IMR-90 (cell line): ENCODE data around the gene TEX11. TPM values are rescaled to one million over a fixed set of nuclear protein-coding genes. Genes with fewer than 3 reads are reported as not detected.

Experiments
- ATAC-seq: fragments of 200-7000 bp; cut with Tn5 transposase; 2 replicates; pipeline ENCODE4 v1.9.1; 2020; ENCODE audit warnings: low read depth, mild to moderate bottlenecking, moderate library complexity
- BruUV-seq: library from RNA; stranded (reverse); fragments of 400-500 nt; replicated peaks from 2 replicates; lab custom pipeline; 2021; lab: Mats Ljungman, UMichigan
- CTCF ChIA-PET: fragments of 300-600 bp; formaldehyde crosslinking; extraction: SDS; loops from one replicate; lab custom pipeline; 2021; ENCODE audit warnings: antibody characterized with exemption; lab: Yijun Ruan, JAX
- POLR2A ChIA-PET: fragments of 300-600 bp; sonication (Branson Sonifier 250); formaldehyde crosslinking; loops from one replicate; lab custom pipeline; 2022; ENCODE audit warnings: antibody characterized with exemption; ENCODE audit not compliant: unreplicated experiment; lab: Charles Lee
- DNase-seq: peaks from one replicate; pipeline ENCODE4 v3.0.0; 2013
- H2AFZ ChIP-seq: replicated peaks from 2 replicates; pipeline ENCODE3; 2013; ENCODE audit warnings: low read length, mild to moderate bottlenecking; ENCODE audit not compliant: poor library complexity
- H2AK5ac ChIP-seq: 2 replicates; pipeline ENCODE4 v1.6.1; 2013; ENCODE audit warnings: low read depth, low read length, inconsistent platforms
- H2AK9ac ChIP-seq: replicated peaks from 2 replicates; pipeline ENCODE3; 2013; ENCODE audit warnings: mild to moderate bottlenecking, low read depth, low read length, moderate library complexity; ENCODE audit not compliant: poor library complexity
- H2BK120ac ChIP-seq: 2 replicates; pipeline ENCODE4 v1.6.1; 2013; ENCODE audit warnings: low read depth, low read length, inconsistent platforms
- H2BK15ac ChIP-seq: 3 replicates; pipeline ENCODE4 v1.6.1; 2013; ENCODE audit warnings: low read depth, low read length, inconsistent platforms
- H2BK20ac ChIP-seq: 2 replicates; pipeline ENCODE4 v1.6.1; 2013; ENCODE audit warnings: low read depth, mild to moderate bottlenecking, inconsistent platforms, low read length, moderate library complexity
- H2BK5ac ChIP-seq: 2 replicates; pipeline ENCODE4 v1.6.1; 2013; ENCODE audit warnings: mild to moderate bottlenecking, low read depth, low read length, inconsistent platforms; ENCODE audit not compliant: poor library complexity, severe bottlenecking
- H3K14ac ChIP-seq: replicated peaks from 2 replicates; pipeline ENCODE4 v1.6.1; 2013; ENCODE audit warnings: low read depth, low read length, inconsistent platforms
- H3K18ac ChIP-seq: 2 replicates; pipeline ENCODE4 v1.6.1; 2013; ENCODE audit warnings: low read depth, low read length, control low read depth
- H3K23ac ChIP-seq: 2 replicates; pipeline ENCODE4 v1.6.1; 2013; ENCODE audit warnings: low read depth, low read length, inconsistent platforms
- H3K27ac ChIP-seq: 2 replicates; pipeline ENCODE4 v1.5.1; 2013; ENCODE audit warnings: mild to moderate bottlenecking, control low read depth, low read length; ENCODE audit not compliant: insufficient read depth
- H3K27me3 ChIP-seq: 2 replicates; pipeline ENCODE4 v1.6.1; 2013; ENCODE audit warnings: low read length; ENCODE audit not compliant: control insufficient read depth, insufficient read depth
- H3K36me3 ChIP-seq: 2 replicates; pipeline ENCODE4 v1.6.1; 2013; ENCODE audit warnings: low read length, mixed read lengths; ENCODE audit not compliant: control insufficient read depth, insufficient read depth
- H3K4ac ChIP-seq: 2 replicates; pipeline ENCODE4 v1.6.1; 2013; ENCODE audit warnings: low read depth, low read length, inconsistent platforms
- H3K4me1 ChIP-seq: 2 replicates; pipeline ENCODE4 v1.6.1; 2013; ENCODE audit warnings: low read length, mixed read lengths; ENCODE audit not compliant: control insufficient read depth, insufficient read depth
- H3K4me2 ChIP-seq: 2 replicates; pipeline ENCODE4 v1.6.1; 2013; ENCODE audit warnings: low read depth, mild to moderate bottlenecking, control low read depth, low read length, moderate library complexity
- H3K4me3 ChIP-seq: 2 replicates; pipeline ENCODE4 v1.5.1; 2013; ENCODE audit warnings: low read depth, mild to moderate bottlenecking, control low read depth, low read length, moderate library complexity; ENCODE audit not compliant: insufficient read depth
- H3K56ac ChIP-seq: 2 replicates; pipeline ENCODE4 v1.6.1; 2013; ENCODE audit warnings: low read length, inconsistent platforms; ENCODE audit not compliant: insufficient read depth; ENCODE audit errors: extremely low read depth
- H3K79me1 ChIP-seq, 2 experiments: 2 replicates each; pipeline ENCODE4 v1.6.1; 2013; ENCODE audit warnings: low read length in 2 of 2, inconsistent platforms in 1 of 2, low read depth in 1 of 2
- H3K9ac ChIP-seq: 2 replicates; pipeline ENCODE4 v1.6.1; 2013; ENCODE audit warnings: low read depth, low read length, control low read depth
- H3K9me1 ChIP-seq: 2 replicates; pipeline ENCODE4 v1.6.1; 2013; ENCODE audit warnings: low read length, inconsistent platforms; ENCODE audit not compliant: insufficient read depth
- H3K9me3 ChIP-seq: 2 replicates; pipeline ENCODE4 v1.6.1; 2013; ENCODE audit warnings: low read length; ENCODE audit not compliant: control insufficient read depth, insufficient read depth
- H4K20me1 ChIP-seq: 2 replicates; pipeline ENCODE4 v1.6.1; 2013; ENCODE audit warnings: low read length, inconsistent platforms; ENCODE audit not compliant: insufficient read depth
- H4K5ac ChIP-seq: 2 replicates; pipeline ENCODE4 v1.6.1; 2013; ENCODE audit warnings: mild to moderate bottlenecking, low read depth, low read length, control low read depth
- H4K8ac ChIP-seq, 2 experiments: 2 replicates each; pipeline ENCODE4 v1.6.1; 2013; ENCODE audit warnings: low read depth in 2 of 2, low read length in 2 of 2, control low read depth in 1 of 2, inconsistent platforms in 1 of 2
- H4K91ac ChIP-seq: 2 replicates; pipeline ENCODE4 v1.6.1; 2013; ENCODE audit warnings: low read depth, low read length, inconsistent platforms; ENCODE audit not compliant: insufficient read depth
- BHLHE40 ChIP-seq: fragments of 150-350 bp; IDR thresholded peaks from 2 replicates; pipeline ENCODE4 v1.6.1; 2016; ENCODE audit warnings: mild to moderate bottlenecking, low read depth, low read length
- CEBPB ChIP-seq: IDR thresholded peaks from 2 replicates; pipeline ENCODE4 v1.6.1; 2012; ENCODE audit warnings: low read depth, low read length, improper control_type of control experiment
- CHD1 ChIP-seq: IDR thresholded peaks from 2 replicates; pipeline ENCODE4 v1.6.1; 2012; ENCODE audit warnings: low read depth, low read length, improper control_type of control experiment
- FOS ChIP-seq: fragments of 150-350 bp; IDR thresholded peaks from 2 replicates; pipeline ENCODE4 v1.6.1; 2016; ENCODE audit warnings: low read depth, low read length
- MAFK ChIP-seq: IDR thresholded peaks from 2 replicates; pipeline ENCODE4 v1.6.1; 2012; ENCODE audit warnings: low read depth, low read length, improper control_type of control experiment
- MAZ ChIP-seq: IDR thresholded peaks from 2 replicates; pipeline ENCODE4 v1.6.1; 2012; ENCODE audit warnings: low read depth, mild to moderate bottlenecking, low read length, improper control_type of control experiment, moderate library complexity, borderline replicate concordance
- MXI1 ChIP-seq: IDR thresholded peaks from 2 replicates; pipeline ENCODE4 v1.6.1; 2012; ENCODE audit warnings: low read depth, mild to moderate bottlenecking, low read length, moderate library complexity, borderline replicate concordance
- NFE2L2 ChIP-seq: fragments of 150-350 bp; IDR thresholded peaks from 2 replicates; pipeline ENCODE4 v1.6.1; 2016; ENCODE audit warnings: low read depth, mild to moderate bottlenecking, low read length
- POLR2A ChIP-seq: IDR thresholded peaks from 2 replicates; pipeline ENCODE4 v1.6.1; 2012; ENCODE audit warnings: mild to moderate bottlenecking, low read depth, low read length
- RAD21 ChIP-seq: IDR thresholded peaks from 2 replicates; pipeline ENCODE4 v1.6.1; 2012; ENCODE audit warnings: low read length, improper control_type of control experiment
- RCOR1 ChIP-seq: IDR thresholded peaks from 2 replicates; pipeline ENCODE4 v1.6.1; 2012; ENCODE audit warnings: mild to moderate bottlenecking, low read length, improper control_type of control experiment; ENCODE audit not compliant: insufficient replicate concordance
- RFX5 ChIP-seq: IDR thresholded peaks from 2 replicates; pipeline ENCODE4 v1.8.0; 2012; ENCODE audit warnings: low read depth, mild to moderate bottlenecking, low read length, moderate library complexity
- SMC3 ChIP-seq: fragments of 150-350 bp; IDR thresholded peaks from 2 replicates; pipeline ENCODE4 v1.6.1; 2016; ENCODE audit warnings: low read depth, mild to moderate bottlenecking, antibody characterized with exemption, low read length, moderate library complexity
- WGBS, 2 experiments: methylation state at CpG; one replicate each; pipeline versions ENCODE4 v1.1.5 to v1.1.7; 2013; ENCODE audit warnings: missing lambda C conversion rate in 2 of 2; ENCODE audit not compliant: insufficient read length in 1 of 2; ENCODE audit errors: extremely low coverage in 2 of 2; 5-methylcytosine and 5-hydroxymethylcytosine counted together
- dilution Hi-C: fragments of 300-500 bp; cut with HindIII; formaldehyde crosslinking; loops from one replicate; pipeline ENCODE4 v1.14.3; 2018; ENCODE audit warnings: low sequenced_read_pairs; ENCODE audit not compliant: unreplicated experiment
- in situ Hi-C: fragments of 300-500 bp; cut with MboI; formaldehyde crosslinking; loops from 3 replicates; pipeline ENCODE4 v1.14.3; 2019; ENCODE audit warnings: low sequenced_read_pairs, inconsistent platforms, mixed read lengths
- intact Hi-C: fragments of 100-400 bp; cut with micrococcal nuclease; formaldehyde crosslinking; loops from 2 replicates; pipeline ENCODE4 v1.10.0; 2022
- polyA plus RNA-seq, 3 experiments: library from polyadenylated mRNA; depleted of rRNA; stranded (reverse); fragments of >200 nt; gene quantifications; 2 replicates each; pipeline ENCODE4 v1.2.3, GENCODE V29; 2012; ENCODE audit warnings: low replicate concordance in 1 of 3
- total RNA-seq: library from RNA; depleted of rRNA; stranded (reverse); fragments of >200 nt; gene quantifications from 2 replicates; pipeline ENCODE4 v1.2.3, GENCODE V29; 2012
- TF ChIP-seq, protein P1 (sequence below): conservative IDR thresholded peaks from 2 replicates; pipeline ENCODE4 v1.5.1; 2012; ENCODE audit warnings: mild to moderate bottlenecking, low read depth, low read length, improper control_type of control experiment
- TF ChIP-seq, protein P2 (sequence below): fragments of 150-350 bp; IDR thresholded peaks from 2 replicates; pipeline ENCODE4 v1.6.1; 2016; ENCODE audit warnings: low read depth, mild to moderate bottlenecking, low read length, moderate library complexity, borderline replicate concordance
- TF ChIP-seq, protein P3 (sequence below): fragments of 150-350 bp; IDR thresholded peaks from 2 replicates; pipeline ENCODE4 v1.6.1; 2017; ENCODE audit warnings: mild to moderate bottlenecking, antibody characterized with exemption, low read length, low read depth

Gene TEX11
- total and polyA plus RNA-seq, 2 of the 4 experiments (the other 2 are of a cell fraction) = not detected

DNA sequence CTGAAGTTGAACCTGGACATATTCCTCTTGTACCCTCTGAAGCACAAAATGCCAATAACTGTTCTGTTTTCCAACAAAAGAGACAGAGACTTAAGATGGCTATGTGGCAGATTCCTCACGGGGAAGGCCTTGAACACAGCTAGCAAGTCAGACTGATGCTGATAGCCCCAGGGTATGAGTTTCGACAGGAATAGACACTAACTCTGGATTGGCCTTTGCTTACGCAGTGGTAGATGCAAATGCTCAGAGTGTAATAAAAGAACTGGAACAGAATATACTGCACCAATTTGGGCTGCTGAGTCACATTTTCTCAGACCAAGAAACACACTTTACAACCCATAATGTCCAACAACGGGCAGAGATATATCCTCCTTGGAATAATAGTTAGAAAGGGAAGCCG is 290.0 kb downstream of the TEX11 start:
- TF ChIP-seq MXI1 (no peak), SMC3 (no peak), RAD21 (no peak), NFE2L2 (no peak), RCOR1 (no peak), FOS (no peak), CEBPB (no peak), RFX5 (no peak), CHD1 (no peak), MAZ (no peak), MAFK (no peak), POLR2A (no peak), BHLHE40 (no peak)
- TF ChIP-seq, protein P1, sequence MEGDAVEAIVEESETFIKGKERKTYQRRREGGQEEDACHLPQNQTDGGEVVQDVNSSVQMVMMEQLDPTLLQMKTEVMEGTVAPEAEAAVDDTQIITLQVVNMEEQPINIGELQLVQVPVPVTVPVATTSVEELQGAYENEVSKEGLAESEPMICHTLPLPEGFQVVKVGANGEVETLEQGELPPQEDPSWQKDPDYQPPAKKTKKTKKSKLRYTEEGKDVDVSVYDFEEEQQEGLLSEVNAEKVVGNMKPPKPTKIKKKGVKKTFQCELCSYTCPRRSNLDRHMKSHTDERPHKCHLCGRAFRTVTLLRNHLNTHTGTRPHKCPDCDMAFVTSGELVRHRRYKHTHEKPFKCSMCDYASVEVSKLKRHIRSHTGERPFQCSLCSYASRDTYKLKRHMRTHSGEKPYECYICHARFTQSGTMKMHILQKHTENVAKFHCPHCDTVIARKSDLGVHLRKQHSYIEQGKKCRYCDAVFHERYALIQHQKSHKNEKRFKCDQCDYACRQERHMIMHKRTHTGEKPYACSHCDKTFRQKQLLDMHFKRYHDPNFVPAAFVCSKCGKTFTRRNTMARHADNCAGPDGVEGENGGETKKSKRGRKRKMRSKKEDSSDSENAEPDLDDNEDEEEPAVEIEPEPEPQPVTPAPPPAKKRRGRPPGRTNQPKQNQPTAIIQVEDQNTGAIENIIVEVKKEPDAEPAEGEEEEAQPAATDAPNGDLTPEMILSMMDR = no peak
- TF ChIP-seq, protein P2, sequence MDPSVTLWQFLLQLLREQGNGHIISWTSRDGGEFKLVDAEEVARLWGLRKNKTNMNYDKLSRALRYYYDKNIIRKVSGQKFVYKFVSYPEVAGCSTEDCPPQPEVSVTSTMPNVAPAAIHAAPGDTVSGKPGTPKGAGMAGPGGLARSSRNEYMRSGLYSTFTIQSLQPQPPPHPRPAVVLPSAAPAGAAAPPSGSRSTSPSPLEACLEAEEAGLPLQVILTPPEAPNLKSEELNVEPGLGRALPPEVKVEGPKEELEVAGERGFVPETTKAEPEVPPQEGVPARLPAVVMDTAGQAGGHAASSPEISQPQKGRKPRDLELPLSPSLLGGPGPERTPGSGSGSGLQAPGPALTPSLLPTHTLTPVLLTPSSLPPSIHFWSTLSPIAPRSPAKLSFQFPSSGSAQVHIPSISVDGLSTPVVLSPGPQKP = no peak
- TF ChIP-seq, protein P3, sequence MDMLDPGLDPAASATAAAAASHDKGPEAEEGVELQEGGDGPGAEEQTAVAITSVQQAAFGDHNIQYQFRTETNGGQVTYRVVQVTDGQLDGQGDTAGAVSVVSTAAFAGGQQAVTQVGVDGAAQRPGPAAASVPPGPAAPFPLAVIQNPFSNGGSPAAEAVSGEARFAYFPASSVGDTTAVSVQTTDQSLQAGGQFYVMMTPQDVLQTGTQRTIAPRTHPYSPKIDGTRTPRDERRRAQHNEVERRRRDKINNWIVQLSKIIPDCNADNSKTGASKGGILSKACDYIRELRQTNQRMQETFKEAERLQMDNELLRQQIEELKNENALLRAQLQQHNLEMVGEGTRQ = no peak
- no peak overlapping the region for H2AK5ac ChIP-seq
- H2BK120ac ChIP-seq = no peak overlapping the region
- H3K56ac ChIP-seq = no peak overlapping the region
- WGBS, 2 experiments = 20% methylated on average over 1 of the region's 5 CpGs; no CpG with 5 or more reads in 1 of the 2 experiments
- H2BK15ac ChIP-seq = no peak overlapping the region
- H3K36me3 ChIP-seq = no peaks in the 10 kb centered on the region
- intact Hi-C loops (no loop called here), in situ Hi-C loops (no loop called here), dilution Hi-C loops (no loop called here)
- no peak overlapping the region for H2AFZ ChIP-seq
- H2BK20ac ChIP-seq = no peak overlapping the region
- no peak overlapping the region for H4K5ac ChIP-seq
- H3K9me1 ChIP-seq = no peaks in the 10 kb centered on the region
- ATAC-seq (no peak), DNase-seq (no peak)
- H4K8ac ChIP-seq = no peak overlapping the region
- ChIA-PET POLR2A (no interaction called here), CTCF (no interaction called here)
- H3K14ac ChIP-seq = no peak overlapping the region
- H4K91ac ChIP-seq = no peak overlapping the region
- H2AK9ac ChIP-seq = no peak overlapping the region
- H2BK5ac ChIP-seq = no peak overlapping the region
- no peak overlapping the region for H3K4me2 ChIP-seq
- H3K9ac ChIP-seq = no peak overlapping the region
- no peaks in the 10 kb centered on the region for H3K79me1 ChIP-seq
- no TSS peak for BruUV-seq
- H3K4ac ChIP-seq = no peak overlapping the region
- 0 out of 2 replicates have a peak, but pooled peaks cover 2% of the 10 kb centered on the region for H3K27me3 ChIP-seq
- no peak overlapping the region for H3K18ac ChIP-seq
- H3K9me3 ChIP-seq = no peaks in the 10 kb centered on the region
- no peak overlapping the region for H3K4me3 ChIP-seq
- H4K20me1 ChIP-seq = no peaks in the 10 kb centered on the region
- no peak overlapping the region for H3K27ac ChIP-seq
- H3K4me1 ChIP-seq = no peaks in the 10 kb centered on the region
- no peak overlapping the region for H3K23ac ChIP-seq
